ENCODE measurements around the gene SLC25A33.

The SLC25A33 gene

GRCh38 chr1:9629445-9630201 lies 90.4 kb downstream of the SLC25A33 start:
- Histone ChIP-seq H3K4me1 (ENCODE audit: control insufficient read depth, insufficient read depth, low read length) (no peaks in the 10 kb centered on the region), H3K4me3 (ENCODE audit: low read depth, low read length) (no peak overlapping the region), H3K27ac (ENCODE audit: extremely low read depth, low read depth, low read length) (no peak overlapping the region), H3K9me3 (ENCODE audit: control insufficient read depth, insufficient read depth, low read depth, low read length) (no peaks in the 10 kb centered on the region), H3K36me3 (ENCODE audit: control insufficient read depth in 2 of 2, insufficient read depth in 1 of 2, low read length in 2 of 2) (no peaks in the 10 kb centered on the region)
- CTCF ChIA-PET, result interaction anchor here (0.6 kb wide), 2 partner anchors 38 to 292 kb away, joined by 3 to 5 read pairs; no protein-coding TSS in a partner anchor
- no peak for TF ChIP-seq ZNF311 (tag by site-specific recombination; IDR thresholded peaks at IDR 0.05; ENCODE audit: borderline replicate concordance)
- peak; percentile 82; the same call in 1 of the 2 replicates for TF ChIP-seq ZNF768 (tag by site-specific recombination; IDR thresholded peaks at IDR 0.05)
- POLR2A ChIA-PET, result interaction anchor here (0.6 kb wide), 1 partner anchor 26 kb away, joined by 3 read pairs; no protein-coding TSS in a partner anchor

DNA sequence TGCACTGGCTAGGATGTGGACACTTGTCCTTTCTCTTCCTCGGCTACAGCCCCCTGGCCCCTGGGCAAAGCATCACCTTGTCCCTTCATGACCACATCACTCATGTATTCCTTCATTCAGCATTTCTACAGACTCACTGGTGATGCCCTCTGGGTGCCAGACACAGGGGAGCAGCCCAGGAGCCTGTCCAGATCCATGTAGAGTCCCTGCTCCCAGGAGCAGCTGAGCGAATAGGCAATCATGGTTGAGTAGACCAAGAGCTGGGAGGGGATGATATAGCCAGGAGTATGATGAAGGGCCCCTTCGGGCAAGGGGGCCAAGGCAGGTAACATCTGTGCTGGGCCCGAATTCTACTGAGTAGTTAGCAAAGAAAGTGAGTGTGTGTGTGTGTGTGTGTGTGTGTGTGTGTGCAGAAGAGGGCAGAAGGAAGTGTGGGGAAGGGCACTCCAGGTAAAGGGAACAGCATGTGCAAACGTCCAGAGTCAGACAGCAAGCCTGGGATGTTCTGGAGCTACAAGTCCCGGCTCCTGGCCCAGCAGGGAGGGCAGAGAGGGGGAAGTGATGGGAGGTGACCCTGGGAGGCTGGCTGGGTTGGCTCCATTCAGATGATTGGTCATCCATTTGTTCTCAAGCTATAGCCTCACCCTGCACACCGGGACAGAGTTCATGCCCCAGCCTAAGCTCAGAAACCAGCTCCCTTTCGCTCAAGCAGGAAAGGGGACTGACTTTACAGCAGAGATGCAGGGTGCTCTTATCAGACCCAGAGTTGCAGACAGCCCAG lies 91.3 kb downstream of the SLC25A33 start:
- 0 out of 2 replicates have a peak, but pooled peaks have one; percentile 36 for TF ChIP-seq SP2 (tag by site-specific recombination; IDR thresholded peaks at IDR 0.05)
- TF ChIP-seq ZBTB17 (tag by site-specific recombination; IDR thresholded peaks at IDR 0.05), result peak; percentile 47
- 0 out of 2 replicates have a peak, but pooled peaks have one; percentile 34 for TF ChIP-seq ZNF623 (tag by site-specific recombination; IDR thresholded peaks at IDR 0.05)
- no peak for TF ChIP-seq ZNF664 (tag by site-specific recombination; IDR thresholded peaks at IDR 0.05)
- TF ChIP-seq ZNF600 (tag by site-specific recombination; IDR thresholded peaks at IDR 0.05), result 0 out of 2 replicates have a peak, but pooled peaks have one; percentile 58
- Histone ChIP-seq H3K9me3 (ENCODE audit: control insufficient read depth, insufficient read depth, low read depth, low read length) (no peaks in the 10 kb centered on the region), H3K36me3 (ENCODE audit: control insufficient read depth in 2 of 2, insufficient read depth in 1 of 2, low read length in 2 of 2) (no peaks in the 10 kb centered on the region), H3K4me3 (ENCODE audit: low read depth, low read length) (no peak overlapping the region), H3K4me1 (ENCODE audit: control insufficient read depth, insufficient read depth, low read length) (no peaks in the 10 kb centered on the region), H3K27ac (ENCODE audit: extremely low read depth, low read depth, low read length) (no peak overlapping the region)
- CTCF ChIA-PET, result no interaction called here
- POLR2A ChIA-PET, result interaction anchor here (0.5 kb wide), 1 partner anchor 8 kb away, joined by 5 read pairs; no protein-coding TSS in a partner anchor

DNA sequence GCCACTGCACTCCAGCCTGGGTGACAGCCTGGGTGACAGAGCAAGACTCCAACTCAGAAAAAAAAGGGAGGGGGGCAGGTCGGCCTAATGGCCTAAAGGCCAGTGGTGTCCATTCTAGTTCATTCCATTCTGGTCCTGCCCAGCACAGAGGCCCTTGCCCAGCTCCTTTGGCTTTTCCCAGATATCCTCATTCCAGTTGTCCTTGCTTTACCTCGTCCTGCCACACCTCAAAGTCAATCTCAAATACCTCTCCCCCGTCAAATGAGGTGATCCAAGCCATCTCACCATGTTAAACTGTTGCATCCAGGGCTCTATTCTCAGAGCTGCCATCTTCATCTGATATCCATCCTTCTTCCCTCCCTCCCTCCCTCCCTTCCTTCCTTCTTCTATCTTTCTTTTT lies 92.3 kb downstream of the SLC25A33 start:
- Histone ChIP-seq H3K4me3 (ENCODE audit: low read depth, low read length) (no peak overlapping the region), H3K9me3 (ENCODE audit: control insufficient read depth, insufficient read depth, low read depth, low read length) (no peaks in the 10 kb centered on the region), H3K36me3 (ENCODE audit: control insufficient read depth in 2 of 2, insufficient read depth in 1 of 2, low read length in 2 of 2) (no peaks in the 10 kb centered on the region), H3K4me1 (ENCODE audit: control insufficient read depth, insufficient read depth, low read length) (no peaks in the 10 kb centered on the region), H3K27ac (ENCODE audit: extremely low read depth, low read depth, low read length) (no peak overlapping the region)
- TF ChIP-seq, protein P1, sequence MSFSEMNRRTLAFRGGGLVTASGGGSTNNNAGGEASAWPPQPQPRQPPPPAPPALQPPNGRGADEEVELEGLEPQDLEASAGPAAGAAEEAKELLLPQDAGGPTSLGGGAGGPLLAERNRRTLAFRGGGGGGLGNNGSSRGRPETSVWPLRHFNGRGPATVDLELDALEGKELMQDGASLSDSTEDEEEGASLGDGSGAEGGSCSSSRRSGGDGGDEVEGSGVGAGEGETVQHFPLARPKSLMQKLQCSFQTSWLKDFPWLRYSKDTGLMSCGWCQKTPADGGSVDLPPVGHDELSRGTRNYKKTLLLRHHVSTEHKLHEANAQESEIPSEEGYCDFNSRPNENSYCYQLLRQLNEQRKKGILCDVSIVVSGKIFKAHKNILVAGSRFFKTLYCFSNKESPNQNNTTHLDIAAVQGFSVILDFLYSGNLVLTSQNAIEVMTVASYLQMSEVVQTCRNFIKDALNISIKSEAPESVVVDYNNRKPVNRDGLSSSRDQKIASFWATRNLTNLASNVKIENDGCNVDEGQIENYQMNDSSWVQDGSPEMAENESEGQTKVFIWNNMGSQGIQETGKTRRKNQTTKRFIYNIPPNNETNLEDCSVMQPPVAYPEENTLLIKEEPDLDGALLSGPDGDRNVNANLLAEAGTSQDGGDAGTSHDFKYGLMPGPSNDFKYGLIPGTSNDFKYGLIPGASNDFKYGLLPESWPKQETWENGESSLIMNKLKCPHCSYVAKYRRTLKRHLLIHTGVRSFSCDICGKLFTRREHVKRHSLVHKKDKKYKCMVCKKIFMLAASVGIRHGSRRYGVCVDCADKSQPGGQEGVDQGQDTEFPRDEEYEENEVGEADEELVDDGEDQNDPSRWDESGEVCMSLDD (tag by site-specific recombination; IDR thresholded peaks at IDR 0.05), result no peak
- TF ChIP-seq, protein P2, sequence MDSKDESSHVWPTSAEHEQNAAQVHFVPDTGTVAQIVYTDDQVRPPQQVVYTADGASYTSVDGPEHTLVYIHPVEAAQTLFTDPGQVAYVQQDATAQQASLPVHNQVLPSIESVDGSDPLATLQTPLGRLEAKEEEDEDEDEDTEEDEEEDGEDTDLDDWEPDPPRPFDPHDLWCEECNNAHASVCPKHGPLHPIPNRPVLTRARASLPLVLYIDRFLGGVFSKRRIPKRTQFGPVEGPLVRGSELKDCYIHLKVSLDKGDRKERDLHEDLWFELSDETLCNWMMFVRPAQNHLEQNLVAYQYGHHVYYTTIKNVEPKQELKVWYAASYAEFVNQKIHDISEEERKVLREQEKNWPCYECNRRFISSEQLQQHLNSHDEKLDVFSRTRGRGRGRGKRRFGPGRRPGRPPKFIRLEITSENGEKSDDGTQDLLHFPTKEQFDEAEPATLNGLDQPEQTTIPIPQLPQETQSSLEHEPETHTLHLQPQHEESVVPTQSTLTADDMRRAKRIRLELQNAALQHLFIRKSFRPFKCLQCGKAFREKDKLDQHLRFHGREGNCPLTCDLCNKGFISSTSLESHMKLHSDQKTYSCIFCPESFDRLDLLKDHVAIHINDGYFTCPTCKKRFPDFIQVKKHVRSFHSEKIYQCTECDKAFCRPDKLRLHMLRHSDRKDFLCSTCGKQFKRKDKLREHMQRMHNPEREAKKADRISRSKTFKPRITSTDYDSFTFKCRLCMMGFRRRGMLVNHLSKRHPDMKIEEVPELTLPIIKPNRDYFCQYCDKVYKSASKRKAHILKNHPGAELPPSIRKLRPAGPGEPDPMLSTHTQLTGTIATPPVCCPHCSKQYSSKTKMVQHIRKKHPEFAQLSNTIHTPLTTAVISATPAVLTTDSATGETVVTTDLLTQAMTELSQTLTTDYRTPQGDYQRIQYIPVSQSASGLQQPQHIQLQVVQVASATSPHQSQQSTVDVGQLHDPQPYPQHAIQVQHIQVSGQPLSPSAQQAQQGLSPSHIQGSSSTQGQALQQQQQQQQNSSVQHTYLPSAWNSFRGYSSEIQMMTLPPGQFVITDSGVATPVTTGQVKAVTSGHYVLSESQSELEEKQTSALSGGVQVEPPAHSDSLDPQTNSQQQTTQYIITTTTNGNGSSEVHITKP (tag by site-specific recombination; IDR thresholded peaks at IDR 0.05), result peak; percentile 55; the same call in 1 of the 2 replicates
- no peak for TF ChIP-seq ZNF16 (tag by site-specific recombination; IDR thresholded peaks at IDR 0.05; ENCODE audit: low read depth)
- ChIA-PET POLR2A (no interaction called here), CTCF (no interaction called here)

Measured in HEK293 (cell line).